A549 (cell line): Measurements from ENCODE around the gene GPRIN3. TPM values are rescaled to one million over a fixed set of nuclear protein-coding genes. Genes with fewer than 3 reads are reported as not detected.

ENCODE experiments used
- ATAC-seq, 2 experiments: fragments of 200-7000 bp in 1 of 2; fragments of >200 bp in 1 of 2; cut with Nextera tagmentation in 1 of 2; cut with Tn5 transposase in 1 of 2; 3 replicates each; pipeline versions ENCODE4 v1.8.0 to v1.9.1; 2018 to 2020; ENCODE audit warnings: mild to moderate bottlenecking in 1 of 2, moderate library complexity in 1 of 2
- CTCF ChIA-PET: fragments of 300-600 bp; sonication (Branson Sonifier 250); formaldehyde crosslinking; extraction: SDS; loops from one replicate; lab custom pipeline; 2021; ENCODE audit warnings: antibody characterized with exemption, inconsistent platforms; lab: Yijun Ruan, JAX
- POLR2A ChIA-PET: fragments of 350-600 bp; formaldehyde crosslinking; extraction: SDS; loops from one replicate; lab custom pipeline; 2021; ENCODE audit warnings: antibody characterized with exemption, inconsistent platforms; lab: Yijun Ruan, JAX
- DNase-seq, 2 experiments: peaks; one replicate each; pipeline versions ENCODE4 v3.0.0 to v3.0.0-alpha.2; 2011 to 2016; ENCODE audit warnings: low read depth in 1 of 2, low spot score in 1 of 2
- FAIRE-seq: peaks from 2 replicates; lab custom pipeline; 2011; peaks lifted over from hg19 to GRCh38; lab: Jason Lieb, UNC
- H3K27ac ChIP-seq, 2 experiments: fragments of >200 bp; sonication (Bioruptor Twin); formaldehyde crosslinking; 3 replicates each; pipeline ENCODE4 v1.5.1; 2016 to 2017
- H3K4me1 ChIP-seq: fragments of >200 bp; sonication (Bioruptor Twin); formaldehyde crosslinking; 3 replicates; pipeline ENCODE4 v1.6.1; 2016
- H3K4me2 ChIP-seq: fragments of >200 bp; sonication (Bioruptor Twin); formaldehyde crosslinking; 3 replicates; pipeline ENCODE4 v1.6.1; 2016
- H3K4me3 ChIP-seq: fragments of >200 bp; sonication (Bioruptor Twin); formaldehyde crosslinking; 3 replicates; pipeline ENCODE4 v1.5.1; 2016
- H3K9me3 ChIP-seq: fragments of >200 bp; sonication (Bioruptor Twin); formaldehyde crosslinking; 3 replicates; pipeline ENCODE4 v1.6.1; 2016
- BCL3 ChIP-seq: fragments of >200 bp; sonication (Bioruptor Twin); formaldehyde crosslinking; IDR thresholded peaks from 3 replicates; pipeline ENCODE4 v1.6.1; 2016
- BHLHE40 ChIP-seq: IDR thresholded peaks from 2 replicates; pipeline ENCODE4 v1.6.1; 2012; ENCODE audit warnings: low read depth, low read length, inconsistent platforms
- CBX2 ChIP-seq: fragments of 200-600 bp; sonication (generic); IDR thresholded peaks from 2 replicates; pipeline ENCODE4 v1.6.1; 2016; ENCODE audit warnings: low read depth, mild to moderate bottlenecking, borderline replicate concordance
- CBX8 ChIP-seq: fragments of 200-600 bp; sonication (generic); IDR thresholded peaks from 2 replicates; pipeline ENCODE4 v1.6.1; 2016
- CEBPB ChIP-seq, 2 experiments: fragments of >200 bp in 1 of 2; sonication (Bioruptor Twin) in 1 of 2; formaldehyde crosslinking in 1 of 2; IDR thresholded peaks; 2 replicates each; pipeline ENCODE4 v1.6.1; 2012 to 2016
- CHD2 ChIP-seq: fragments of 150-350 bp; IDR thresholded peaks from 2 replicates; pipeline ENCODE4 v1.6.1; 2014; ENCODE audit warnings: low read length; ENCODE audit not compliant: partially characterized antibody
- E2F6 ChIP-seq: IDR thresholded peaks from 2 replicates; pipeline ENCODE4 v1.6.1; 2012; ENCODE audit warnings: low read depth, borderline replicate concordance
- EHMT2 ChIP-seq: fragments of 200-600 bp; sonication (generic); IDR thresholded peaks from 2 replicates; pipeline ENCODE4 v1.6.1; 2016; ENCODE audit warnings: antibody characterized with exemption, low read depth, mild to moderate bottlenecking, moderate library complexity
- EP300 ChIP-seq, 2 experiments: fragments of >200 bp; sonication (Bioruptor Twin); formaldehyde crosslinking; IDR thresholded peaks; 2 replicates in 1 of 2; 3 replicates in 1 of 2; pipeline ENCODE4 v1.6.1; 2016 to 2017
- ESRRA ChIP-seq: fragments of 150-350 bp; IDR thresholded peaks from 2 replicates; pipeline ENCODE4 v1.6.1; 2014; ENCODE audit warnings: mild to moderate bottlenecking, low read length, borderline replicate concordance
- FOSB ChIP-seq: fragments of 250-450 bp; sonication (Bioruptor Pico); IDR thresholded peaks from 2 replicates; pipeline ENCODE4 v1.5.0; 2020; ENCODE audit warnings: mild to moderate bottlenecking, moderate library complexity
- GATA3 ChIP-seq: IDR thresholded peaks from 2 replicates; pipeline ENCODE4 v1.6.1; 2012; ENCODE audit warnings: borderline replicate concordance
- HDAC2 ChIP-seq: fragments of 200-600 bp; sonication (generic); IDR thresholded peaks from 2 replicates; pipeline ENCODE4 v1.6.1; 2016
- HES2 ChIP-seq: fragments of >200 bp; sonication (Bioruptor Twin); formaldehyde crosslinking; IDR thresholded peaks from 2 replicates; pipeline ENCODE4 v1.6.1; 2016
- HEYL ChIP-seq: fragments of 250-450 bp; sonication (Bioruptor Pico); IDR thresholded peaks from 2 replicates; pipeline ENCODE4 v1.8.0; 2021; ENCODE audit warnings: mild to moderate bottlenecking, moderate library complexity
- HOXB13 ChIP-seq: fragments of 250-450 bp; sonication (Bioruptor Pico); IDR thresholded peaks from 2 replicates; pipeline ENCODE4 v1.5.0; 2020; ENCODE audit warnings: low read depth, mild to moderate bottlenecking, moderate library complexity
- JUNB ChIP-seq: fragments of >200 bp; sonication (Bioruptor Twin); formaldehyde crosslinking; IDR thresholded peaks from 2 replicates; pipeline ENCODE4 v1.6.1; 2016
- MAFK ChIP-seq: fragments of 450-650 bp; IDR thresholded peaks from 2 replicates; pipeline ENCODE4 v1.6.1; 2014; ENCODE audit not compliant: partially characterized antibody
- MYC ChIP-seq: IDR thresholded peaks from 2 replicates; pipeline ENCODE4 v1.6.1; 2012; ENCODE audit warnings: mild to moderate bottlenecking, inconsistent platforms, low read length, improper control_type of control experiment, borderline replicate concordance
- NFE2L2 ChIP-seq: fragments of 150-350 bp; conservative IDR thresholded peaks from 2 replicates; pipeline ENCODE4 v1.6.1; 2014; ENCODE audit warnings: low read length
- NPAS2 ChIP-seq: fragments of 250-450 bp; sonication (Bioruptor Pico); IDR thresholded peaks from 2 replicates; pipeline ENCODE4 v1.8.0; 2022; ENCODE audit warnings: mild to moderate bottlenecking, moderate library complexity, borderline replicate concordance
- RAD21 ChIP-seq, 2 experiments: fragments of >200 bp in 1 of 2; sonication (Bioruptor Twin) in 1 of 2; formaldehyde crosslinking in 1 of 2; IDR thresholded peaks in 1 of 2; conservative IDR thresholded peaks in 1 of 2; 2 replicates in 1 of 2; 3 replicates in 1 of 2; pipeline ENCODE4 v1.6.1; 2012 to 2018; ENCODE audit warnings: inconsistent platforms in 1 of 2
- REST ChIP-seq: fragments of 200-600 bp; sonication (generic); IDR thresholded peaks from 2 replicates; pipeline ENCODE4 v1.6.1; 2016; ENCODE audit warnings: antibody characterized with exemption, mild to moderate bottlenecking, moderate library complexity
- RNF2 ChIP-seq: fragments of 200-600 bp; sonication (generic); IDR thresholded peaks from 2 replicates; pipeline ENCODE4 v1.6.1; 2016; ENCODE audit warnings: low read depth, mild to moderate bottlenecking, antibody characterized with exemption, moderate library complexity, borderline replicate concordance
- SREBF2 ChIP-seq: fragments of 450-650 bp; IDR thresholded peaks from 2 replicates; pipeline ENCODE4 v1.6.1; 2014; ENCODE audit warnings: mild to moderate bottlenecking, moderate library complexity
- TP53 ChIP-seq: fragments of 250-450 bp; sonication (Bioruptor Pico); IDR thresholded peaks from 2 replicates; pipeline ENCODE4 v1.5.0; 2021; ENCODE audit warnings: mild to moderate bottlenecking, moderate library complexity
- WGBS: methylation state at CpG from one replicate; pipeline ENCODE4 v1.1.6; 2017; ENCODE audit errors: missing lambda C conversion rate; 5-methylcytosine and 5-hydroxymethylcytosine counted together
- polyA plus RNA-seq, 4 experiments: library from polyadenylated mRNA; depleted of rRNA in 3 of 4; stranded (reverse); fragments of >200 nt; fragmentation: RNase III in 1 of 4; extraction: RNeasy Plus Mini Kit Qiagen cat#74134 plus additional on column Dnase treatment in 1 of 4; gene quantifications; 2 replicates in 3 of 4; 3 replicates in 1 of 4; pipeline ENCODE4 v1.2.3, GENCODE V29; 2011 to 2017
- TF ChIP-seq, protein P1 (sequence below): fragments of 250-450 bp; sonication (Bioruptor Pico); IDR thresholded peaks from 2 replicates; pipeline ENCODE4 v1.5.0; 2020; ENCODE audit warnings: low read depth, mild to moderate bottlenecking, moderate library complexity
- TF ChIP-seq, protein P2 (sequence below): fragments of 250-450 bp; sonication (Bioruptor Pico); IDR thresholded peaks from 2 replicates; pipeline ENCODE4 v1.5.0; 2021; ENCODE audit warnings: mild to moderate bottlenecking, moderate library complexity, borderline replicate concordance
- TF ChIP-seq, protein P3 (sequence below): fragments of 450-650 bp; IDR thresholded peaks from 2 replicates; pipeline ENCODE4 v1.6.1; 2014; ENCODE audit warnings: antibody characterized with exemption

Gene GPRIN3
- polyA plus RNA-seq, 2 of the 4 experiments (the other 2 are of a cell fraction), result 6.8 to 18.7 TPM

DNA sequence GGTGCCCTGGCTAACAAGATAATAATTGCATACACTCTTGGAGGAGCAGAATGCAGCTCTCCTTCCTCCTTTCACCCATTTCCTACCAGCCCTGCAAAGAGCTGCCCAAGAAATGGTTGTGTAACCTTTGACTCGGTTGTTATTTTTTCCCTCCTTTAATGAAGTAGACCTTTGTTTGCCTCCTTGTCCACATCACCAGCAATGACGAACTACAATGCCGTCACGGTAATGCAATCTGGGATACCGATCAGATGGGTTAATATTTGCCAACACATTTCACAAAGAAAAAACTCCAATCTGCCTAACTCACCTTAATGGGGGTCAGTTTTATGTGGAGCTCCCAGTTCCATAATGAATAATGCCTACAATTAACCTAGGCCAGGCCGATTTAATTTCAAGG, 32.0 kb downstream of the GPRIN3 start (continued):
- TF ChIP-seq EHMT2 (no peak), ESRRA (peak; percentile 50; the same call in 1 of the 2 replicates), HOXB13 (CRISPR knock-in tag) (peak; percentile 73; the same call in 1 of the 2 replicates), CHD2 (peak; percentile 22), BCL3 (peak; percentile 91; the same call in 2 of the 3 replicates), CEBPB (IDR thresholded peaks at IDR 0.05) (peak; percentile 90 to 95), SREBF2 (no peak)
- TF ChIP-seq, protein P1, sequence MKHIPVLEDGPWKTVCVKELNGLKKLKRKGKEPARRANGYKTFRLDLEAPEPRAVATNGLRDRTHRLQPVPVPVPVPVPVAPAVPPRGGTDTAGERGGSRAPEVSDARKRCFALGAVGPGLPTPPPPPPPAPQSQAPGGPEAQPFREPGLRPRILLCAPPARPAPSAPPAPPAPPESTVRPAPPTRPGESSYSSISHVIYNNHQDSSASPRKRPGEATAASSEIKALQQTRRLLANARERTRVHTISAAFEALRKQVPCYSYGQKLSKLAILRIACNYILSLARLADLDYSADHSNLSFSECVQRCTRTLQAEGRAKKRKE (CRISPR knock-in tag), result peak; percentile 73; the same call in 1 of the 2 replicates
- TF ChIP-seq, all 56 proteins: peak for 22

GRCh38 chr4:89273741-89274141, 33.9 kb downstream of the GPRIN3 start:
- ATAC-seq (peak; percentile 79 to 81), DNase-seq (peak; percentile 56 to 96), FAIRE-seq (no peak)
- peaks cover 66% of the 10 kb centered on the region for H3K4me1 ChIP-seq
- H3K9me3 ChIP-seq, result 0 out of 3 replicates have a peak, but pooled peaks cover 16% of the 10 kb centered on the region
- no peak overlapping the region for H3K4me3 ChIP-seq
- H3K27ac ChIP-seq, result peak overlapping the region; percentile 90 to 97
- peak overlapping the region; percentile 66 for H3K4me2 ChIP-seq
- CTCF ChIA-PET, result no interaction called here
- POLR2A ChIA-PET, result no interaction called here
- 5% methylated on average over 5 of the region's 5 CpGs for WGBS
- TF ChIP-seq, protein P2, sequence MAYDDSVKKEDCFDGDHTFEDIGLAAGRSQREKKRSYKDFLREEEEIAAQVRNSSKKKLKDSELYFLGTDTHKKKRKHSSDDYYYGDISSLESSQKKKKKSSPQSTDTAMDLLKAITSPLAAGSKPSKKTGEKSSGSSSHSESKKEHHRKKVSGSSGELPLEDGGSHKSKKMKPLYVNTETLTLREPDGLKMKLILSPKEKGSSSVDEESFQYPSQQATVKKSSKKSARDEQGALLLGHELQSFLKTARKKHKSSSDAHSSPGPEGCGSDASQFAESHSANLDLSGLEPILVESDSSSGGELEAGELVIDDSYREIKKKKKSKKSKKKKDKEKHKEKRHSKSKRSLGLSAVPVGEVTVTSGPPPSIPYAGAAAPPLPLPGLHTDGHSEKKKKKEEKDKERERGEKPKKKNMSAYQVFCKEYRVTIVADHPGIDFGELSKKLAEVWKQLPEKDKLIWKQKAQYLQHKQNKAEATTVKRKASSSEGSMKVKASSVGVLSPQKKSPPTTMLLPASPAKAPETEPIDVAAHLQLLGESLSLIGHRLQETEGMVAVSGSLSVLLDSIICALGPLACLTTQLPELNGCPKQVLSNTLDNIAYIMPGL (CRISPR knock-in tag), result no peak
- TF ChIP-seq HOXB13 (CRISPR knock-in tag) (0 out of 2 replicates have a peak, but pooled peaks have one; percentile 27), GATA3 (peak; percentile 94), NFE2L2 (no peak), HES2 (0 out of 2 replicates have a peak, but pooled peaks have one; percentile 49), BHLHE40 (no peak), EHMT2 (no peak), MAFK (no peak), CEBPB (IDR thresholded peaks at IDR 0.05) (peak; percentile 85 to 90), REST (no peak), CBX2 (no peak), MYC (no peak), E2F6 (no peak), CHD2 (no peak), NPAS2 (CRISPR knock-in tag) (no peak), FOSB (no peak), HEYL (CRISPR knock-in tag) (no peak), CBX8 (no peak), SREBF2 (no peak), RAD21 (conservative IDR thresholded peaks at IDR 0.05 in 1 of 2, IDR thresholded peaks at IDR 0.05 in 1 of 2) (peak in 1 of 2 experiments; percentile 1; a peak in 2 of 5 replicates), JUNB (peak; percentile 91), RNF2 (no peak), HDAC2 (no peak), TP53 (CRISPR knock-in tag) (no peak), EP300 (IDR thresholded peaks at IDR 0.05) (peak; percentile 90 to 93; a peak in 4 of 5 replicates)
- TF ChIP-seq, protein P3, sequence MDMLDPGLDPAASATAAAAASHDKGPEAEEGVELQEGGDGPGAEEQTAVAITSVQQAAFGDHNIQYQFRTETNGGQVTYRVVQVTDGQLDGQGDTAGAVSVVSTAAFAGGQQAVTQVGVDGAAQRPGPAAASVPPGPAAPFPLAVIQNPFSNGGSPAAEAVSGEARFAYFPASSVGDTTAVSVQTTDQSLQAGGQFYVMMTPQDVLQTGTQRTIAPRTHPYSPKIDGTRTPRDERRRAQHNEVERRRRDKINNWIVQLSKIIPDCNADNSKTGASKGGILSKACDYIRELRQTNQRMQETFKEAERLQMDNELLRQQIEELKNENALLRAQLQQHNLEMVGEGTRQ, result no peak
